HepG2 (cell line): ENCODE data around the gene NEURL2. TPM values are rescaled to one million over a fixed set of nuclear protein-coding genes. Genes with fewer than 3 reads are reported as not detected.

Source experiments
- ARID2 ChIP-seq: sonication (generic); formaldehyde crosslinking; IDR thresholded peaks from 2 replicates; pipeline ENCODE4 v1.8.1; 2022; ENCODE audit warnings: mild to moderate bottlenecking, missing genetic modification reagents, borderline replicate concordance
- CREB3 ChIP-seq: sonication (generic); formaldehyde crosslinking; IDR thresholded peaks from 2 replicates; pipeline ENCODE4 v1.5.0; 2020; ENCODE audit warnings: missing genetic modification reagents
- DNMT3B ChIP-seq: conservative IDR thresholded peaks from 2 replicates; pipeline ENCODE4 v1.6.1; 2016; ENCODE audit warnings: missing biosample characterization, control low read depth
- KDM2A ChIP-seq: sonication (generic); formaldehyde crosslinking; IDR thresholded peaks from 2 replicates; pipeline ENCODE4 v1.4.0; 2020; ENCODE audit warnings: low read depth, missing genetic modification reagents, borderline replicate concordance
- KDM3A ChIP-seq: IDR thresholded peaks from 2 replicates; pipeline ENCODE4 v1.6.1; 2018; ENCODE audit warnings: low read depth, missing compliant biosample characterization
- KLF6 ChIP-seq: IDR thresholded peaks from 2 replicates; pipeline ENCODE4 v1.8.0; 2016; ENCODE audit warnings: missing biosample characterization, missing genetic modification reagents
- NFE2L2 ChIP-seq: fragments of 150-350 bp; IDR thresholded peaks from 2 replicates; pipeline ENCODE4 v1.6.1; 2014; ENCODE audit warnings: low read length
- PHF21A ChIP-seq: sonication (generic); formaldehyde crosslinking; IDR thresholded peaks from 2 replicates; pipeline ENCODE4 v1.5.0; 2020; ENCODE audit warnings: mild to moderate bottlenecking, missing genetic modification reagents
- SP5 ChIP-seq: IDR thresholded peaks from 2 replicates; pipeline ENCODE4 v1.6.1; 2016; ENCODE audit warnings: low read depth, borderline replicate concordance
- TFAP4 ChIP-seq: sonication (generic); IDR thresholded peaks from 2 replicates; pipeline ENCODE4 v1.6.1; 2016; ENCODE audit warnings: low read depth, borderline replicate concordance
- YEATS2 ChIP-seq: sonication (generic); formaldehyde crosslinking; IDR thresholded peaks from 2 replicates; pipeline ENCODE4 v1.4.0; 2020; ENCODE audit warnings: missing genetic modification reagents, borderline replicate concordance
- ZGPAT ChIP-seq: IDR thresholded peaks from 2 replicates; pipeline ENCODE4 v1.6.1; 2016; ENCODE audit warnings: mild to moderate bottlenecking
- ZMAT5 ChIP-seq: sonication (generic); formaldehyde crosslinking; IDR thresholded peaks from 2 replicates; pipeline ENCODE4 v1.5.0; 2020; ENCODE audit warnings: mild to moderate bottlenecking, low read depth, missing genetic modification reagents, borderline replicate concordance
- ZNF275 ChIP-seq: sonication (generic); formaldehyde crosslinking; IDR thresholded peaks from 2 replicates; pipeline ENCODE4 v1.8.0; 2022; ENCODE audit warnings: missing genetic modification reagents, mild to moderate bottlenecking, inconsistent platforms, borderline replicate concordance
- ZNF331 ChIP-seq: sonication (generic); formaldehyde crosslinking; IDR thresholded peaks from 2 replicates; pipeline ENCODE4 v1.4.0; 2020; ENCODE audit warnings: missing genetic modification reagents
- ZNF350 ChIP-seq: sonication (generic); formaldehyde crosslinking; IDR thresholded peaks from 2 replicates; pipeline ENCODE4 v1.4.0; 2020; ENCODE audit warnings: mild to moderate bottlenecking, low read depth, missing genetic modification reagents, borderline replicate concordance
- ZNF501 ChIP-seq: sonication (generic); formaldehyde crosslinking; IDR thresholded peaks from 2 replicates; pipeline ENCODE4 v1.5.1; 2020; ENCODE audit warnings: mild to moderate bottlenecking, moderate library complexity, missing genetic modification reagents
- ZNF652 ChIP-seq: IDR thresholded peaks from 2 replicates; pipeline ENCODE4 v1.6.1; 2016; ENCODE audit warnings: low read depth, borderline replicate concordance
- ZNF772 ChIP-seq: sonication (generic); formaldehyde crosslinking; IDR thresholded peaks from 2 replicates; pipeline ENCODE4 v1.5.0; 2020; ENCODE audit warnings: mild to moderate bottlenecking, missing genetic modification reagents
- ZNF780A ChIP-seq: sonication (generic); formaldehyde crosslinking; IDR thresholded peaks from 2 replicates; pipeline ENCODE4 v1.8.0; 2022; ENCODE audit warnings: mild to moderate bottlenecking, missing genetic modification reagents, moderate library complexity
- ZNF878 ChIP-seq: sonication (generic); formaldehyde crosslinking; IDR thresholded peaks from 2 replicates; pipeline ENCODE4 v1.8.1; 2023; ENCODE audit warnings: mild to moderate bottlenecking, missing genetic modification reagents, moderate library complexity
- polyA plus RNA-seq, 8 experiments: library from polyadenylated mRNA; depleted of rRNA in 3 of 8; stranded (reverse) in 7 of 8; unstranded in 1 of 8; fragments of >200 nt; fragmentation: Illumina TruSeq in 4 of 8; extraction: Trizol in 4 of 8; gene quantifications; 2 replicates each; pipeline versions ENCODE4 v1.2.1 to v1.2.3, GENCODE V29; 2011 to 2016; ENCODE audit warnings: low read depth in 4 of 8, missing spikeins in 1 of 8, mixed read lengths in 1 of 8; ENCODE audit not compliant: insufficient read depth in 1 of 8
- total RNA-seq, 5 experiments: library from RNA; depleted of rRNA; stranded (reverse); fragments of >200 nt; fragmentation: Illumina TruSeq; extraction: Trizol; gene quantifications; 2 replicates each; pipeline ENCODE4 v1.2.3, GENCODE V29; 2016; ENCODE audit warnings: low read depth in 1 of 5

Gene NEURL2
- total and polyA plus RNA-seq, 2 of the 13 experiments (the other 11 are each of a cell fraction or from before 2014, with no cell fraction given), result 7.2 to 9.7 TPM

- TF ChIP-seq NFE2L2 (no peak), ZNF501 (CRISPR knock-in tag) (peak; percentile 0; the same call in 1 of the 2 replicates), ZNF772 (CRISPR knock-in tag) (peak; percentile 84), TFAP4 (peak; percentile 79; the same call in 1 of the 2 replicates), ARID2 (0 out of 2 replicates have a peak, but pooled peaks have one; percentile 35), ZGPAT (no peak; the same call in 1 of the 2 replicates), ZNF652 (CRISPR knock-in tag) (peak; percentile 82), KDM2A (CRISPR knock-in tag) (peak; percentile 78), CREB3 (CRISPR knock-in tag) (0 out of 2 replicates have a peak, but pooled peaks have one; percentile 71), ZNF878 (CRISPR knock-in tag) (peak; percentile 43), KLF6 (CRISPR knock-in tag) (peak; percentile 49; the same call in 1 of the 2 replicates), ZNF350 (CRISPR knock-in tag) (peak; percentile 7; the same call in 1 of the 2 replicates), SP5 (CRISPR knock-in tag) (peak; percentile 31; the same call in 1 of the 2 replicates), ZNF331 (peak; percentile 73; the same call in 1 of the 2 replicates), PHF21A (CRISPR knock-in tag) (peak; percentile 81), DNMT3B (CRISPR knock-in tag) (no peak), ZNF780A (CRISPR knock-in tag) (peak; percentile 51; the same call in 1 of the 2 replicates), ZMAT5 (CRISPR knock-in tag) (no peak), YEATS2 (peak; percentile 13; the same call in 1 of the 2 replicates), KDM3A (CRISPR knock-in tag) (peak; percentile 69; the same call in 1 of the 2 replicates), ZNF275 (CRISPR knock-in tag) (peak; percentile 83)
Observed at GRCh38 chr20:45933266-45934045, 42.4 kb upstream of the NEURL2 start (continued).
